K562 (cell line): ENCODE results near the gene FAM174C. TPM values are rescaled to one million over a fixed set of nuclear protein-coding genes. Genes with fewer than 3 reads are reported as not detected.

Experiments
- ATF7 ChIP-seq: fragments of 450-650 bp; IDR thresholded peaks from 2 replicates; pipeline ENCODE4 v1.7.1; 2014; ENCODE audit warnings: mild to moderate bottlenecking, moderate library complexity
- ERF ChIP-seq: fragments of 450-650 bp; formaldehyde crosslinking; IDR thresholded peaks from 2 replicates; pipeline ENCODE4 v1.4.0; 2020; ENCODE audit warnings: mild to moderate bottlenecking, mixed read lengths
- FOXK2 ChIP-seq, 2 experiments: fragments of 450-650 bp; IDR thresholded peaks in 1 of 2; conservative IDR thresholded peaks in 1 of 2; 2 replicates each; pipeline ENCODE4 v1.6.1; 2016; ENCODE audit warnings: low read depth in 2 of 2, mild to moderate bottlenecking in 1 of 2
- GATAD2B ChIP-seq: fragments of 450-650 bp; IDR thresholded peaks from 2 replicates; pipeline ENCODE4 v1.6.1; 2017; ENCODE audit warnings: mild to moderate bottlenecking, borderline replicate concordance
- HDAC2 ChIP-seq: fragments of 450-650 bp; IDR thresholded peaks from 2 replicates; pipeline ENCODE4 v1.6.1; 2016; ENCODE audit warnings: mild to moderate bottlenecking
- HNRNPLL ChIP-seq: fragments of 200-400 bp; formaldehyde crosslinking; IDR thresholded peaks from 2 replicates; pipeline ENCODE4 v1.6.1; 2017; ENCODE audit warnings: low read length, low read depth, mild to moderate bottlenecking; ENCODE audit not compliant: poor library complexity, severe bottlenecking
- JUNB ChIP-seq: fragments of 450-650 bp; formaldehyde crosslinking; conservative IDR thresholded peaks from 2 replicates; pipeline ENCODE4 v1.4.0; 2020; ENCODE audit warnings: mild to moderate bottlenecking
- KLF13 ChIP-seq: fragments of 450-650 bp; IDR thresholded peaks from 2 replicates; pipeline ENCODE4 v1.6.1; 2016; ENCODE audit warnings: missing genetic modification characterization, low read depth, mild to moderate bottlenecking, missing compliant biosample characterization, moderate library complexity, borderline replicate concordance
- MAFF ChIP-seq: IDR thresholded peaks from 2 replicates; pipeline ENCODE4 v1.6.1; 2012; ENCODE audit warnings: low read length, improper control_type of control experiment
- MAZ ChIP-seq, 2 experiments: fragments of 450-650 bp in 1 of 2; sonication (generic) in 1 of 2; formaldehyde crosslinking; IDR thresholded peaks in 1 of 2; conservative IDR thresholded peaks in 1 of 2; 2 replicates each; pipeline versions ENCODE4 v1.4.0 to v1.5.0; 2020; ENCODE audit warnings: mild to moderate bottlenecking in 1 of 2, missing genetic modification reagents in 1 of 2
- RAD21 ChIP-seq, 2 experiments: fragments of 250-450 bp in 1 of 2; fragments of 450-650 bp in 1 of 2; sonication (Bioruptor Pico) in 1 of 2; formaldehyde crosslinking in 1 of 2; IDR thresholded peaks in 1 of 2; conservative IDR thresholded peaks in 1 of 2; 2 replicates each; pipeline versions ENCODE4 v1.4.0 to v1.8.0; 2020 to 2022; ENCODE audit warnings: mild to moderate bottlenecking in 2 of 2, moderate library complexity in 1 of 2
- SMAD4 ChIP-seq: fragments of 250-450 bp; sonication (Bioruptor Pico); conservative IDR thresholded peaks from 2 replicates; pipeline ENCODE4 v1.8.0; 2021; ENCODE audit warnings: inconsistent platforms, mild to moderate bottlenecking, moderate library complexity
- SOX6 ChIP-seq: fragments of 450-650 bp; IDR thresholded peaks from 2 replicates; pipeline ENCODE4 v1.6.1; 2014; ENCODE audit warnings: mild to moderate bottlenecking
- U2AF2 ChIP-seq: fragments of 200-400 bp; formaldehyde crosslinking; optimal IDR thresholded peaks from 2 replicates; pipeline ENCODE3; 2017; ENCODE audit warnings: low read depth, mild to moderate bottlenecking, low read length
- XRCC4 ChIP-seq: IDR thresholded peaks from one replicate; pipeline ENCODE4 v1.6.1; 2011; ENCODE audit not compliant: insufficient read depth, insufficient read length; ENCODE audit errors: extremely low read depth
- ZBED1 ChIP-seq: IDR thresholded peaks from 2 replicates; pipeline ENCODE4 v1.6.1; 2014
- ZFP1 ChIP-seq: fragments of 450-650 bp; formaldehyde crosslinking; IDR thresholded peaks from 2 replicates; pipeline ENCODE4 v1.4.0; 2020; ENCODE audit warnings: mild to moderate bottlenecking, mixed read lengths
- ZNF133 ChIP-seq: fragments of 250-450 bp; sonication (Bioruptor Pico); IDR thresholded peaks from 2 replicates; pipeline ENCODE4 v1.4.0; 2020; ENCODE audit warnings: mild to moderate bottlenecking
- ZNF140 ChIP-seq: fragments of 250-450 bp; sonication (Bioruptor Pico); IDR thresholded peaks from 2 replicates; pipeline ENCODE4 v1.8.0; 2021; ENCODE audit warnings: moderate library complexity, mild to moderate bottlenecking, inconsistent platforms
- ZNF184 ChIP-seq: sonication (generic); formaldehyde crosslinking; IDR thresholded peaks from 2 replicates; pipeline ENCODE4 v1.5.0; 2020; ENCODE audit warnings: missing genetic modification reagents
- ZNF77 ChIP-seq: fragments of 250-450 bp; sonication (Bioruptor Pico); IDR thresholded peaks from 2 replicates; pipeline ENCODE4 v1.5.0; 2020
- polyA plus RNA-seq, 8 experiments: library from polyadenylated mRNA; depleted of rRNA in 4 of 8; stranded (reverse) in 5 of 8; unstranded in 3 of 8; fragments of >200 nt; fragmentation: Nextera tagmentation in 2 of 8; fragmentation: Illumina TruSeq in 1 of 8; extraction: Ambion mirVana in 2 of 8; extraction: Trizol in 1 of 8; gene quantifications; 2 replicates each; pipeline versions ENCODE4 v1.2.1 to v1.2.3, GENCODE V29; 2011 to 2014; ENCODE audit warnings: inconsistent platforms in 1 of 8, missing spikeins in 1 of 8
- total RNA-seq, 7 experiments: library from RNA; depleted of rRNA in 6 of 7; stranded (reverse); fragments of >200 nt in 6 of 7; fragmentation: Illumina TruSeq in 2 of 7; extraction: Trizol in 2 of 7; gene quantifications; 2 replicates each; pipeline versions ENCODE4 v1.2.1 to v1.2.3, GENCODE V29; 2011 to 2021; ENCODE audit warnings: low replicate concordance in 1 of 7
- TF ChIP-seq, protein P1 (sequence below): sonication (generic); formaldehyde crosslinking; IDR thresholded peaks from 2 replicates; pipeline ENCODE4 v1.8.0; 2022; ENCODE audit warnings: mild to moderate bottlenecking, missing genetic modification reagents
- TF ChIP-seq, protein P2 (sequence below): conservative IDR thresholded peaks from 2 replicates; pipeline ENCODE4 v1.6.1; 2011; ENCODE audit warnings: low read depth, mild to moderate bottlenecking, low read length; ENCODE audit not compliant: control insufficient read depth
- TF ChIP-seq, protein P3 (sequence below): fragments of 450-650 bp; IDR thresholded peaks from 2 replicates; pipeline ENCODE4 v1.6.1; 2017; ENCODE audit warnings: mild to moderate bottlenecking, moderate library complexity

The FAM174C gene
- total and polyA plus RNA-seq, 9 of the 15 experiments (the other 6 are each of a cell fraction or from before 2014, with no cell fraction given): 0.66 to 89.6 (median 20.3) TPM

DNA sequence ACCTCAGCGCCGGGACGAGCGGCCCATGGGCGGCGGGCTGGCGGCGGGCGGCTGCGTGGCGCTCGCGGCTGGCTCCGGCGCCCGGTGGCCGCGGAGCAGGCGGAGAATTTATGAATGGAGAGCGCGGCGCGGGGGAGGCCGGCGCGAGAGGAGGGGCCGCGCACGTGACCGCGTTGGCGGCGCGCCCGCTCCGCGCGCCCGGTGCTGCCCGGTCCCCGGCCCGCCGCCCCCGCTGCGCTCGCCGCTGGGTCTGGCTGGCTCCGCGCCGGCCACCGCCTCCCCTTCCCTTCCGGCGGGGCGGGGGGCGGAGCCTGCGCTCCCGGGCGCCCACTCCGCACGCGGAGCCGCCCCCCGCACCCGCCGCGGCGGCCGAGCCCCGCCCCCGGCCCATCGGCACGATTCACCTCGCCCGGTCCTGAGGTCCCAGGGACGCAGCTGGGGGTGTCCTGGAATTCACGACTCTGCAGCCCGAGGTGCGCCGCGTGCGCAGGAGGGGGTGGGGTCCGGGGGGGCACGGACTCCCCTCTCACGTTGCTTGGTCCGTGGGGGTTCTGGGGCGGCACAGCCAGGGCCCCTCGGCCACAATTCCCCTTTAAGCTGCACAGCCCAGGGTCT is 37.5 kb upstream of the FAM174C start, which contains the start of gene CBARP (continued):
- TF ChIP-seq, protein P1, sequence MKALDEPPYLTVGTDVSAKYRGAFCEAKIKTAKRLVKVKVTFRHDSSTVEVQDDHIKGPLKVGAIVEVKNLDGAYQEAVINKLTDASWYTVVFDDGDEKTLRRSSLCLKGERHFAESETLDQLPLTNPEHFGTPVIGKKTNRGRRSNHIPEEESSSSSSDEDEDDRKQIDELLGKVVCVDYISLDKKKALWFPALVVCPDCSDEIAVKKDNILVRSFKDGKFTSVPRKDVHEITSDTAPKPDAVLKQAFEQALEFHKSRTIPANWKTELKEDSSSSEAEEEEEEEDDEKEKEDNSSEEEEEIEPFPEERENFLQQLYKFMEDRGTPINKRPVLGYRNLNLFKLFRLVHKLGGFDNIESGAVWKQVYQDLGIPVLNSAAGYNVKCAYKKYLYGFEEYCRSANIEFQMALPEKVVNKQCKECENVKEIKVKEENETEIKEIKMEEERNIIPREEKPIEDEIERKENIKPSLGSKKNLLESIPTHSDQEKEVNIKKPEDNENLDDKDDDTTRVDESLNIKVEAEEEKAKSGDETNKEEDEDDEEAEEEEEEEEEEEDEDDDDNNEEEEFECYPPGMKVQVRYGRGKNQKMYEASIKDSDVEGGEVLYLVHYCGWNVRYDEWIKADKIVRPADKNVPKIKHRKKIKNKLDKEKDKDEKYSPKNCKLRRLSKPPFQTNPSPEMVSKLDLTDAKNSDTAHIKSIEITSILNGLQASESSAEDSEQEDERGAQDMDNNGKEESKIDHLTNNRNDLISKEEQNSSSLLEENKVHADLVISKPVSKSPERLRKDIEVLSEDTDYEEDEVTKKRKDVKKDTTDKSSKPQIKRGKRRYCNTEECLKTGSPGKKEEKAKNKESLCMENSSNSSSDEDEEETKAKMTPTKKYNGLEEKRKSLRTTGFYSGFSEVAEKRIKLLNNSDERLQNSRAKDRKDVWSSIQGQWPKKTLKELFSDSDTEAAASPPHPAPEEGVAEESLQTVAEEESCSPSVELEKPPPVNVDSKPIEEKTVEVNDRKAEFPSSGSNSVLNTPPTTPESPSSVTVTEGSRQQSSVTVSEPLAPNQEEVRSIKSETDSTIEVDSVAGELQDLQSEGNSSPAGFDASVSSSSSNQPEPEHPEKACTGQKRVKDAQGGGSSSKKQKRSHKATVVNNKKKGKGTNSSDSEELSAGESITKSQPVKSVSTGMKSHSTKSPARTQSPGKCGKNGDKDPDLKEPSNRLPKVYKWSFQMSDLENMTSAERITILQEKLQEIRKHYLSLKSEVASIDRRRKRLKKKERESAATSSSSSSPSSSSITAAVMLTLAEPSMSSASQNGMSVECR (CRISPR knock-in tag): no peak
- no peak for TF ChIP-seq MAFF
- no peak for TF ChIP-seq ZNF77 (CRISPR knock-in tag)
- TF ChIP-seq GATAD2B: peak; percentile 89; the same call in 1 of the 2 replicates
- TF ChIP-seq MAZ (CRISPR knock-in tag; conservative IDR thresholded peaks at IDR 0.05 in 1 of 2, IDR thresholded peaks at IDR 0.05 in 1 of 2): 0 out of 4 replicates have a peak, but pooled peaks of 1 of the 2 experiments have one; percentile 18
- TF ChIP-seq HNRNPLL: no peak
- no peak for TF ChIP-seq ZBED1
- no peak for TF ChIP-seq ZFP1
- TF ChIP-seq, protein P2, sequence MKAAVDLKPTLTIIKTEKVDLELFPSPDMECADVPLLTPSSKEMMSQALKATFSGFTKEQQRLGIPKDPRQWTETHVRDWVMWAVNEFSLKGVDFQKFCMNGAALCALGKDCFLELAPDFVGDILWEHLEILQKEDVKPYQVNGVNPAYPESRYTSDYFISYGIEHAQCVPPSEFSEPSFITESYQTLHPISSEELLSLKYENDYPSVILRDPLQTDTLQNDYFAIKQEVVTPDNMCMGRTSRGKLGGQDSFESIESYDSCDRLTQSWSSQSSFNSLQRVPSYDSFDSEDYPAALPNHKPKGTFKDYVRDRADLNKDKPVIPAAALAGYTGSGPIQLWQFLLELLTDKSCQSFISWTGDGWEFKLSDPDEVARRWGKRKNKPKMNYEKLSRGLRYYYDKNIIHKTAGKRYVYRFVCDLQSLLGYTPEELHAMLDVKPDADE: peak; percentile 30; the same call in 1 of the 2 replicates
- TF ChIP-seq ZNF184 (CRISPR knock-in tag): no peak
- TF ChIP-seq HDAC2: no peak
- no peak for TF ChIP-seq ATF7
- peak; percentile 77 for TF ChIP-seq SMAD4 (CRISPR knock-in tag)
- no peak for TF ChIP-seq ZNF133 (CRISPR knock-in tag)
- TF ChIP-seq XRCC4: no peak
- TF ChIP-seq ZNF140: no peak
- no peak for TF ChIP-seq FOXK2 (conservative IDR thresholded peaks at IDR 0.05 in 1 of 2, IDR thresholded peaks at IDR 0.05 in 1 of 2; ENCODE audit: low read depth in 2 of 2)
- no peak for TF ChIP-seq KLF13 (tag)
- TF ChIP-seq JUNB (CRISPR knock-in tag): no peak
- no peak for TF ChIP-seq RAD21 (CRISPR knock-in tag; conservative IDR thresholded peaks at IDR 0.05 in 1 of 2, IDR thresholded peaks at IDR 0.05 in 1 of 2)
- TF ChIP-seq SOX6: no peak
- TF ChIP-seq, protein P3, sequence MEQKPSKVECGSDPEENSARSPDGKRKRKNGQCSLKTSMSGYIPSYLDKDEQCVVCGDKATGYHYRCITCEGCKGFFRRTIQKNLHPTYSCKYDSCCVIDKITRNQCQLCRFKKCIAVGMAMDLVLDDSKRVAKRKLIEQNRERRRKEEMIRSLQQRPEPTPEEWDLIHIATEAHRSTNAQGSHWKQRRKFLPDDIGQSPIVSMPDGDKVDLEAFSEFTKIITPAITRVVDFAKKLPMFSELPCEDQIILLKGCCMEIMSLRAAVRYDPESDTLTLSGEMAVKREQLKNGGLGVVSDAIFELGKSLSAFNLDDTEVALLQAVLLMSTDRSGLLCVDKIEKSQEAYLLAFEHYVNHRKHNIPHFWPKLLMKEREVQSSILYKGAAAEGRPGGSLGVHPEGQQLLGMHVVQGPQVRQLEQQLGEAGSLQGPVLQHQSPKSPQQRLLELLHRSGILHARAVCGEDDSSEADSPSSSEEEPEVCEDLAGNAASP: no peak
- TF ChIP-seq ERF: 0 out of 2 replicates have a peak, but pooled peaks have one; percentile 11
- TF ChIP-seq U2AF2: no peak
